HT-29 (cell line): Measurements from ENCODE around the gene TACR1. TPM values are rescaled to one million over a fixed set of nuclear protein-coding genes. Genes with fewer than 3 reads are reported as not detected.
A peak's percentile ranks its signal among the peaks of the same experiment; 100 is the strongest.
"Not testable (repeated sequence)": the region's sequence is repeated elsewhere in the genome, so short reads cannot be mapped to it uniquely, and the experiment has no call there.

ENCODE experiments used
- DNase-seq: peaks from one replicate; pipeline ENCODE4 v3.0.0-alpha.2; 2015; ENCODE audit warnings: low spot score
- total RNA-seq: library from RNA; depleted of rRNA; stranded (reverse); fragments of >200 nt; shearing (Covaris generic); gene quantifications from 2 replicates; pipeline ENCODE4 v1.2.3, GENCODE V29; 2014

Gene TACR1
- total RNA-seq, 1 experiment from 2014 or later, result not detected

- no peak for DNase-seq
These were observed 4.1 kb downstream of the TACR1 start for GRCh38 chr2:75195076-75195691.

GRCh38 chr2:75194184-75194868 is 5.0 kb downstream of the TACR1 start:
- no peak for DNase-seq

GRCh38 chr2:75192496-75192895 is 6.8 kb downstream of the TACR1 start:
- no peak for DNase-seq

- DNase-seq, result no peak
These were observed 8.9 kb downstream of the TACR1 start for GRCh38 chr2:75190271-75190990.

- DNase-seq, result no peak
These were observed 12.5 kb downstream of the TACR1 start for GRCh38 chr2:75186821-75187220.

- no peak for DNase-seq
These were observed 16.7 kb downstream of the TACR1 start for GRCh38 chr2:75182606-75183005.

GRCh38 chr2:75180476-75180875 is 18.8 kb downstream of the TACR1 start:
- no peak for DNase-seq

- no peak for DNase-seq
These were observed 21.9 kb downstream of the TACR1 start for GRCh38 chr2:75177427-75177826.

- DNase-seq, result no peak
These were observed 23.9 kb downstream of the TACR1 start for GRCh38 chr2:75175456-75175855.

- DNase-seq, result no peak
These were observed 24.3 kb downstream of the TACR1 start for GRCh38 chr2:75174981-75175380.

GRCh38 chr2:75174519-75174918 is 24.8 kb downstream of the TACR1 start:
- no peak for DNase-seq

- DNase-seq, result no peak
These were observed 25.6 kb downstream of the TACR1 start for GRCh38 chr2:75173740-75174139.

GRCh38 chr2:75171423-75171822 is 27.9 kb downstream of the TACR1 start:
- not testable (repeated sequence) for DNase-seq

- DNase-seq, result no peak
These were observed 28.4 kb downstream of the TACR1 start for GRCh38 chr2:75170889-75171288.

GRCh38 chr2:75168186-75168585 is 31.1 kb downstream of the TACR1 start:
- no peak for DNase-seq

GRCh38 chr2:75166491-75166890 is 32.8 kb downstream of the TACR1 start:
- no peak for DNase-seq

GRCh38 chr2:75162897-75163296 is 36.4 kb downstream of the TACR1 start:
- no peak for DNase-seq

GRCh38 chr2:75162259-75162658 is 37.1 kb downstream of the TACR1 start:
- no peak for DNase-seq

GRCh38 chr2:75157435-75157834 is 41.9 kb downstream of the TACR1 start:
- no peak for DNase-seq

- DNase-seq, result no peak
These were observed 44.2 kb downstream of the TACR1 start for GRCh38 chr2:75155115-75155514.

GRCh38 chr2:75153221-75153620 is 46.1 kb downstream of the TACR1 start:
- peak; percentile 12 for DNase-seq

GRCh38 chr2:75152243-75152642 is 47.1 kb downstream of the TACR1 start:
- not testable (repeated sequence) for DNase-seq

- DNase-seq, result not testable (repeated sequence)
These were observed 51.4 kb downstream of the TACR1 start for GRCh38 chr2:75147884-75148283.
